Left hindlimb (tissue), 1 donor: ENCODE data around the gene SSU72.
A peak's percentile ranks its signal among the peaks of the same experiment; 100 is the strongest.

Experiments
- DNase-seq: peaks from one replicate; pipeline ENCODE4 v3.0.0-alpha.2; 2018

Gene SSU72

DNA sequence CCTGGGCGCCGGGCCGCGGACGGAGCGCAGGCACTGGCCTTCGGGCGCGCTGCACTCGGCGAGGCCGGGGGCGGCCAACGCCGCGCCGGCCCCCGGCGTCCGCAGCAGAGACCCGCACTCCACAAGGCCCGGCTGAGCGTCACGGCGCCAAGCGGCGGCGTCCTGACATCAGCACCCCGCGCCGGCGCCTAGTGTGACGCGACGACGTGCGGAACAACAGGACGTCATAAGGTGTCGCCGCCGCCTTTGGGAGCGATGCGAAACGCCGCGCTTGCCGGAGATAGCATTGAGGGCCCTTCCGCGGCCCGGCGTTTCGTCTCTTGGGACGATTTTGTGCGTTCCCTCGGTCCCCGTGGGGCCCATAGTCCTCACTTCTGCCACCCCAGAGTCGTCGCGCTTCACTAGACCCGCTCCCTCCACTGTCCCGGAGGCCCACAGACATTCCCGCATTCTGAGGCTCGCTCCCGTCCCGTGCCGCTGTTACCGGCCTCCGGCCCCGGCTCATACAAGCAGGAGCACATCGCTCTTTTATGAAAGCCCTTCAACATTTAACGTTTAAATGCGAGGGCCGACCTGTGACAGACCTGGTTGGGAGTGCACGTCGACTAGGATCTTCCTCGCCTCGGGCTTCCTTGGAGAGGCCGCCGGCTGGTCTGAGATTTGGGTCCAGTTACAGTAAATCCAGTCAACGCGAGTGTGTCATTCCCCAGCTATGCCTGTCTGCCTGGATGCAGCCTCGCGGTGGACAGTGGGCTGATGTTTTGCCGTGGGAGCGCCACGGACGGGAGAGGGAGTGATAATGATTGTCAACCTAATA lies at the start of gene SSU72:
Gene SSU72 (minus strand): TSS at position 143 of the 817 bp plus-strand sequence. CDS start 306 bp downstream, outside the sequence.
- DNase-seq: peak; percentile 93

DNA sequence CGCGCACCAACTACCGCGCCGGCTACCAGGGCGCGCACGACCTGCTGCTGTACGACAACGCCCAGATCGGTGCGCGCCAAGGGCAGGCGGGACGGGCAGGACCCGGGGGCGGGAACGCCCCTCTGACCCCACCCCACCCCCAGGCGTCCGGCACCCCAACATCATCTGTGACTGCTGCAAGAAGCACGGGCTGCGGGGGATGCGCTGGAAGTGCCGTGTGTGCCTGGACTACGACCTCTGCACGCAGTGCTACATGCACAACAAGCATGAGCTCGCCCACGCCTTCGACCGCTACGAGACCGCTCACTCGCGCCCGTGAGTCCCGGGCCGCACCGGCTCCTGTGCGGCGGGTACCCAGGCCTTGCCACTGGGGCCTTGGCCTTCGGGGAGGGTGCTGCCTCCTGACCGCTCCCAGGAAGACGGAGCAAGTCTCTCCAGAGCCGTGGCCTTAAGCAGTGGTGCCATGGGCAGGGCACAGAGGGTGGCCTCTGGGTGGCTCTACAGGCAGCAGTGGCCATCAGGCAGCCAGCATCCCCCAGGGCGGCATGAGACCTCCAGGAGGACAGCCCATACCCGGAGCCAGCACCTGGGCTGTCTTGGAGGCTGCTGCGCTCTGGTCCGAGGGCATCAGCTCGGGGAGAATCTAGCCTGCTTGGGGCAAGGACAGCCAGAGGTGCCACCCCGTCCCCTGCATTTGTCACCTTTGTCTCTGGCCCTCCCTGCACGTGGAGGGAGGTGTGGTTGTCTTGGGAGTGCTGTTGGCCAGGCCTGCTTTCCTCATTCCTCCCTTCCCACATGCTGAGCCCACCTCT lies 49.2 kb upstream of the SSU72 start:
- peak; percentile 41 for DNase-seq

- DNase-seq: peak; percentile 29
Measured at GRCh38 chr1:1623181-1623630, 48.5 kb upstream of the SSU72 start.

GRCh38 chr1:1622788-1623094 lies 48.1 kb upstream of the SSU72 start:
- DNase-seq: peak; percentile 30

DNA sequence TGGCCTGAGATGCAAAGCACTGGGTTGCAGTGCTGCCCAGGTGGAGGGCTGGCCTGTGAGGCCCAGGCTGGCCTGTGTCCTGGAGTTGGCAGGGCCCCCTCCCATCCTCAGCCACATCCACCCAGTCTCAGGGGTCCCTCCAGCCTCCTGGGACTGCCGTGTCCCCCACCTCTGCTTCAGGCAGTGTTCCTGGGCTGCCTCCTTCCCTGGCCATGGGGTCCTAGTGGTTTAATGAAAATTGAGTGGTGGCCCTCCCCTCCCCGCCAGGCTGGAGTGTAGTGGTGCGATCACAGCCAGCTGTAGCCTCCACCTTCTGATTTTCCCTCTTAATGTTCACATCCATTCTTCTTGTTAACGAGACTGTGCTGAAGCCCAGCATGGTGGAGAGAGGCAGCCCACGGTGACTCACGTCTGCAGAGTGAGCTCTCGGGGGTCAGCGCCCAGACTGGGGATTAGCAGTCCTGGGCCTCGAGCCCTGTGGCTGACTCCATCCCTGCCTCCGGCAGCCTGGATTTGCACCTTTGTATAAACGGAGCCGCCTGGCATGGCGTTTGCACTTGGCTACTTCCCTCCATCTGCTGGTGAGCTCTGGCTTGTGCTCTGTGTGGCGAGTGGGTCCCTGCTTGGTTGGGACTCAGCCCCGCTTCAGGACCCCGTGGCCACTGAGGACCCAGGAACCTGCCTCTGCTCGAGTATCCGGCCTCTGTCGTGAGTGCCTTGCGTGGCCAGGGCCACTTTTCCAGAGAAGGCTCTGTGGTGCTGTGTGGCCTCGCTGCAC lies 47.5 kb upstream of the SSU72 start:
- DNase-seq: peak; percentile 31

- DNase-seq: no peak
Measured at GRCh38 chr1:1621173-1622009, 46.7 kb upstream of the SSU72 start.

DNA sequence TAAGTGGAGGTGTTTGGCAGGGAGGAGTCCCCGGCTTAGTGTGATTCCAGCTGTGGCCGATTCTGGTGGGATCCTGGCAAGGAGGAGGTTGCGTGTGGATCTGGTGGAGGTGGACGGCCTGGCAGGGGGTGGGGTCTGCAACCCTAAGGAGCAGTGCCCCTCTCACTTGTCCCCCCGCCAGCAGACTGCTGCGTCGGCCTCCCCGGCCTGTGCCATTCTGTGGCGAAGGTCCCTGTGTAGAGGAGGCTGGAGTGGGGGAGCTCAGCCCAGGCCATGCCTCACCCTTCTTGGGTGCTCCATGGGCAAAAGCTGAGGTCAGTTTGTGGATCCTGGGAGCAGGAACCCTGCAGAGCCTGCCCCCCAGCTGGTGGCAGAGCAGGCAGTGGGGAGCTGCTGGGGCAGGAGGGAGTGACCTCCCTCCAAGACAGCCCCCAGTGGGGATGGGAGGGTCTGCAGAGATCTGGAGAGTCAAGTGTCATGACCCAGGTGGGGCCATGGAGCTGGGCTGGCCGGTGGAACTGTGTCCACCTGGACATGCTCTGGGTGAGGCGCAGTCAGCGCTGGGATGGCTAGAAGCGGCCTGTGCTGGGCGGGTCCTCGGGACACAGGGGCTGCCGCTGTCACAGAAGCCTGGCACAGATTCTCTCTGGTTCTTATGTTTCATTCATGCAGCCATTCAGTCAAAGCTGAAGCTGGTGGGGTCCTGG lies 45.9 kb upstream of the SSU72 start:
- no peak for DNase-seq

DNA sequence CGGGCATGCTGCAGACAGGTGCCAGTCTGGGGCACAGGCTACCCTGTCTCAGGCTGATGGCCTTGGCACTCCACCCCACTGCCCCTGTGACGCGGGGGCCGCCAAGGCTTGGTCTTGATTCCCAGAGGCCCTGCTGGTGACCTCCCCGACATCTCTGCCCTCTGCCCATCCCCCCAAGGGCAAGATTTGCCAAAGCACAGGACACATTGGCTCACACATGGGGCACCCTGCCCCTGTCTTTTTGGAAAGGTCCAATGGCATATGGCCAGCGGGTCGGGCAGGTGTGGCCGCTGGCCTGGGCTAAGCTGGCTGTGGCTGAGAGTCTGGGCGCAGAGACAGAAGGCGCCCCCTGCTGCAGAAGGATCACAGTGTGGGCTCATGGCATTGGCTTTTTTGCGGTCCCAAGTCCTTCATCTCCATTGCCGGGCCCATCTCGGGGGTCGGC lies 45.3 kb upstream of the SSU72 start:
- no peak for DNase-seq

DNA sequence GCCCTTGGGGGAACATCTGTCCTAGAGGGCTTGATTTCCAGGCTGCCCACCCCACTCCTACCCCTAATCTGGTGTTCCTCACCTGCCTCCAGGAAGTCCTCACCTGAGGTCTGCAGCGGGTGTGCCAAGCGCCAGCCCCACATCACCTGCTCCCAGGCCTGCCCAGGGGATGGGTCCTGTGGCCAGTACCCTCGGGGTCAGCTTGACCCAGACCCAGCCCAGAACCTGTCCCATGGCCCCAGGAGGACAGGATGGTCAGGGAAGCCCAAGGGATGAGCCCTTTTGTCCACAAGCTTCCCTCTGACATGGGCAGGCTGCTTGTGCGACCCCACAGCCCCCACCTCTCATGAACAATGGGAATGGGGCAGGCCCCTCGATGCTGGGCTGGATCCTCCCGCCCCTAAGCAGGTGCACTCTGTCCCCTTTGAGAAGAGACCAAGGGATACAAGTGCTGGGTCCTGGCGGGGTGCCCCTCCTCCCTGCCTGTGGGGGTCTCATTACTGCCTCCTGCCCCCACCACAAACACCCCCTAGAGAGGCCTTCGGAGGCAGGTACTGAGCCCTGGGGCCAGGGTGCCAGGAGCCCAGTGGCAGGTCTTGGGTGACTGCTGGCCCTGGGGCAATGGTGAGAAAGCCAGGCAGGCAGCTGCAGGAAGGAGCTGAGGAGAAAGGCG lies 43.9 kb upstream of the SSU72 start:
- DNase-seq: no peak

DNA sequence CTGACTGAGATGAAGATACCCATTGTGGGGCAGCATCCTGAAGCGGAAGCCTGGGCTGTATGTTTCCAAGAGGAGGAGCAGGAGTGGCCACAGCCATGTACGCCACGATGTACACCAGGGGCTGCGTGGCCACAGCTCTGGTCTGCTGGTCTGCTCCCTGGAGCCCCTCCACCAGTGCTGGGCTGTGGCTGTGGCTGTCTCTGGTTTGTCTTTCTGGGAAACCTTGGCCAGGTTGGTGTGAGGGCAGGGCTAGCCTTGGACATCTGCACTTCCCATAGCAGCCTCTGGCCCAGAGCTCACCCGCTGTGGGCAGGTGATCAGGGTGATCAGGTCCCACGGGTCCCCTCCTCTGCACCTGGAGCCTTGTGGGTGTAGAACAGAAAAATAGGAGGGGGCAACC lies 43.3 kb upstream of the SSU72 start:
- DNase-seq: no peak

DNA sequence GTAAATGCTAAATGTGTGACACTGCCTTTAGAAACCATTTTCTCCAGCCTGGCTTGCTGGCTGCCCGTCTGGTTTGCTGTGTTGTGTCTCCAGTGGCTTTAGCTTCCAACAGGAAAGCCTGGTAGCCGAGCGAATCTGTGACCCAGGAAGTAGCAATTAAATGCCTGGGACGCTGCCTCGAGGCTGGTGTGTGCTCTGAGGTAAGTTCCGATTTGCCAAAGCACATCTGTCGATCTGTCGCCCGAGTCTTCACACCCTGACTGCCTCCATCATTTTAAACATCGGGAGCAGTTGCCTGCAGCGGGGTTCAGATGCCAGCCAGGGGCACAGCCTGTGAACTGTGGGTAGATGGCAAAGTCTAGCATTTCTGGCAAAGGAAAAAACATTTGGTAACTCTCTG lies 42.9 kb upstream of the SSU72 start:
- DNase-seq: no peak

DNA sequence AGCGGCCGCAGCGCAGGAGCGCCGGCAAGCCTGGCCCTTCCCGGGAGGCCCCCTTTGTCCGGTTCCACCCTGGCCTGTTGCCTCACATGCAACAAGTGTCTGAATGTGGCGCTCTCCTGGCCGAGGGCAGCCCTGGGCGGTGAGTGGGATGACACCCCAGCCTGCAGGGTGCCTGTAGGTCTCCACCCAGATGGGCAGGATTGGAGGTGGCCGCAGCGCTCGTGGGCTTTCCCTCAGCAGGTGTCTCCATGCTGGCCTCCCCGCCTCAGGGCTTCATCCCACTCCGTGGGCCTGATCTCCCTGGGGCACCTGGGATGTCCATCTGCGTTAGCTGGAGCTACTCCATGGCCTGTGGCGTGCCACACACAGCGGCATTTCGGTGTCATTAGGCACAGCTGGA lies 42.2 kb upstream of the SSU72 start:
- DNase-seq: no peak

GRCh38 chr1:1616045-1616790 lies 41.6 kb upstream of the SSU72 start:
- no peak for DNase-seq

GRCh38 chr1:1615256-1616044 lies 40.8 kb upstream of the SSU72 start, which contains the start of gene MIB2:
TSS of gene MIB2 (plus strand) at chr1:1615500. CDS start at chr1:1623453, 7,953 bp downstream.
- DNase-seq: peak; percentile 96

DNA sequence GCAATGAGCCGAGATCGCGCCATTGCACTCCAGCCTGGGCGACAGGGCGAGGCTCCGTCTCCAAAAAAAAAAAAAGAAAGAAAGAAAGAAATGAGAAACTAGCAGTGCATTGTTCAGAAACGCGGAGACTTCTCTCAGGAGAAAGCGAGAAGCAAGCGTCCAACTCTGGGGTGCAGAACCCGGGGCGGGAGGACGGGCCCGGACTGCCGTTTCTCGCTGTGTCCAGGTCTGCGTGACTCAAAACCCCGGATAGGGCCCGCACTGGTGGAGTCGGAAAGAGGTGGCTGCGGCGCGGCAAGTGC lies 40.2 kb upstream of the SSU72 start:
- no peak for DNase-seq

DNA sequence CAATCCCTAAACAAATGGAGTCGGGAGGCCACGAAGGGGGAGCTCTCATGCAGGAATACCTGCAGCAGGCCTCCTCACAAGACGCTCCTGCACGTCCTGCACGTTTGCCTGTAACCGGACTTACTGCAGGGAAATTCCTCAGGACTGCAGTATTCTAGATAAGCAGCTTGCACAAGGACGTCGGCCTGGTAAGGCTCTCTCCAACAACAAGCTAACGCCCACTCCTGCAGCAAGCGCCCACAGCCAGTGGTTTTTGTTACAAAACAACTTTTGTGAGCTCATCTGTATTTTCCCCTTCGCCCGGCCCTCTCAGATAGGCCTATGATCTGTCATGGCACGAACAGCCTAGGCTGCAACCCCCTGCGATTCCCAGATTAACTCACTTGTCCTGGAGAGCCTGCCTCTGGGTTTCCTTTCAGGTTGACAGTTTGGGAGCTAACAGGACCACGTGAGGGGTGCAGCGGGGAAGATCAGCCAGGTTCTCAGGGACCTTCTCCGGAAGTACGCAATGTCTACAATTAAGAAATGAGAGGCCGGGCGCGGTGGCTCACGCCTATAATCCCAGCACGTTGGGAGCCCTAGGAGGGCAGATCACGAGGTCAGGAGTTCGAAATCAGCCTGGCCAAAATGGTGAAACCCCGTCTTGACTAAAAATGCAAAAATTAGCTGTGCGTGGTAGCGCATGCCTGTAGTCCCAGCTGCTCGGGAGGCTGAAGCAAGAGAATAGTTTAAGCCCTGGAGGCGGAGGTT lies 39.7 kb upstream of the SSU72 start:
- peak; percentile 33 for DNase-seq

DNA sequence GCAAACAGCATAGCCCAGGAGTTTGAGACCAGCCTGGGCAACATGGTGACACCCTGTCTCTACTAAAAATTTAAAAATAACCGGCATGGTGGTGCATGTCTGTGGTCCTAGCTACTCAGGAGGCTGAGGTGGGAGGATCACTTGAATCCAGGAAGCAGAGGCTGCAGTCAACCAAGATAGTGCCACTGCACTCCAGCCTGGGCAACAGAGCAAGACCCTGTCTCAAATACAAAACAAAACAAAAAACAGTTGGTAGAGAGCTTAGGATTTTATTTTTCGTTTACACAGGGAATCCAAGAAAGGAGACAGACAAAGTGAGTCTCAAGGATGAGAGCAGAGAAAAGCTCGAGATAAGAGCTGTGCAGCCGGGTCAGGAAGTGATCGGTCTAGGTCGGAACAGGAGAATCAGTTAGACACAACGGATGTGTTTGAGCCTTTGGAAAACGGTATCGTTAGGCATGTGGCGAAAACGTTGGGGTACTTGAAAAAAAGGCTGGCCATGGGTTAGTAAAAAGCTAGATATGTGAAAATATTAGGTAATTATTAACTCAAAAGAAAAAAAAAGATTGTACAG lies 38.9 kb upstream of the SSU72 start:
- peak; percentile 10 for DNase-seq

GRCh38 chr1:1612104-1612400 lies 37.4 kb upstream of the SSU72 start:
- peak; percentile 2 for DNase-seq

DNA sequence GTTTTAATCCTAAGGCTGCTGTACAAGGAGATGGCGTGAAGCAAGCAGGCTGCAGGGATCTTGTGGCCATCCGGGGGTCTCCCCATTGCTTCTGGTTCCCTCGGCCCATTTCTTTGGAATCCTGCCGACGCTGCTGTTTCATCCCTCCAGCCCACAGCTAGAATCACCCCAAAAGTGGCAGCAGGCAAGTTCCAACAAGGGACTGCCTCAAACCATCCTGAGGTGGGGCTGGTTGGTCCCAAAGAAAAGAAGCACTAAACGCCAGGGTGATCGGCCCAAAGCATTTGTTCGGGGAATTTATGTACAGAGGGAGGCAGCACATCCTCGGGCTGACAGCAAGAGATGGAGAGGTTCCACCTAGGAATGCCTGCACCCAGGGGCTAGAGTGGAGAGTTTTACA lies 36.1 kb upstream of the SSU72 start:
- no peak for DNase-seq
